Measurements from ENCODE around the gene LBH. TPM values are rescaled to one million over a fixed set of nuclear protein-coding genes. Genes with fewer than 3 reads are reported as not detected.

LBH gene
- 10 to 100 TPM in 3 of 6 experiments, 1 to 10 TPM in 3; 4.3 to 17.6 (median 9.5) TPM for total RNA-seq
- long read RNA-seq, partial matches to known transcripts = 0 of 1 reads
- long read RNA-seq, other reads (novel, unspliced or antisense) = 0 of 1 reads

GRCh38 chr2:30231212-30231995 lies at the start of gene LBH:
LBH (plus strand) TSS chr2:30231534; CDS start chr2:30231739, 205 bp downstream.
- intact Hi-C loops (cut with DNase I) = no loop called here

GRCh38 chr2:30184035-30184434 lies 47.3 kb upstream of the LBH start:
- intact Hi-C loops (cut with DNase I) = no loop called here
- no peak overlapping the region for H3K27ac ChIP-seq
- TF ChIP-seq POLR2A (IDR thresholded peaks at IDR 0.05) (no peak), CTCF (IDR thresholded peaks at IDR 0.05) (no peak)
- H3K4me1 ChIP-seq = no peaks in the 10 kb centered on the region
- no peaks in the 10 kb centered on the region for H3K27me3 ChIP-seq
- H3K9me3 ChIP-seq = no peaks in the 10 kb centered on the region
- no peak overlapping the region for H3K4me3 ChIP-seq
- WGBS (ENCODE audit: insufficient coverage, low coverage, low lambda C conversion rate, missing lambda C conversion rate) = 87% methylated on average over 3 of the region's 5 CpGs
- DNase-seq (no peak), ATAC-seq (no peak)
- no peaks in the 10 kb centered on the region for H3K36me3 ChIP-seq

More at GRCh38 chr2:30231212-30231995, at the start of gene LBH:
- no peak for TF ChIP-seq CTCF (IDR thresholded peaks at IDR 0.05)
- TF ChIP-seq POLR2A (IDR thresholded peaks at IDR 0.05) = peak; percentile 94
- peak; percentile 76 to 81 (median 78) for DNase-seq
- Histone ChIP-seq H3K27me3 (no peaks in the 10 kb centered on the region), H3K4me3 (peak within 1 kb of the TSS; percentile 45 to 63 (median 53)), H3K4me1 (peaks cover 0 to 5% (median 0%) of the 10 kb centered on the region in 4 donors), H3K36me3 (no peaks in the 10 kb centered on the region), H3K27ac (peak within 1 kb of the TSS; percentile 67 to 75 (median 74)), H3K9me3 (no peaks in the 10 kb centered on the region)
- 0% methylated on average over 3 of the region's 92 CpGs for WGBS (ENCODE audit: insufficient coverage, low coverage, low lambda C conversion rate, missing lambda C conversion rate)
- peak; percentile 75 to 80 (median 80) for ATAC-seq

GRCh38 chr2:30185178-30185577 lies 46.2 kb upstream of the LBH start:
- H3K9me3 ChIP-seq = no peaks in the 10 kb centered on the region
- H3K27ac ChIP-seq = no peak overlapping the region
- no peaks in the 10 kb centered on the region for H3K36me3 ChIP-seq
- H3K4me1 ChIP-seq = no peaks in the 10 kb centered on the region
- no peak for ATAC-seq
- no peaks in the 10 kb centered on the region for H3K27me3 ChIP-seq
- intact Hi-C loops (cut with DNase I) = no loop called here
- no peak for TF ChIP-seq CTCF (IDR thresholded peaks at IDR 0.05)
- TF ChIP-seq POLR2A (IDR thresholded peaks at IDR 0.05) = no peak
- WGBS (ENCODE audit: insufficient coverage, low coverage, low lambda C conversion rate, missing lambda C conversion rate) = 35% methylated on average over 4 of the region's 4 CpGs
- no peak overlapping the region for H3K4me3 ChIP-seq
- no peak for DNase-seq

- intact Hi-C loops (cut with DNase I) = no loop called here
- no peak overlapping the region for H3K27ac ChIP-seq
- TF ChIP-seq CTCF (IDR thresholded peaks at IDR 0.05) (no peak), POLR2A (IDR thresholded peaks at IDR 0.05) (no peak)
- no peak overlapping the region for H3K4me3 ChIP-seq
- no peaks in the 10 kb centered on the region for H3K27me3 ChIP-seq
- no peaks in the 10 kb centered on the region for H3K4me1 ChIP-seq
- DNase-seq = no peak
- no peaks in the 10 kb centered on the region for H3K9me3 ChIP-seq
- no peak for ATAC-seq
- no peaks in the 10 kb centered on the region for H3K36me3 ChIP-seq
- WGBS (ENCODE audit: insufficient coverage, low coverage, low lambda C conversion rate, missing lambda C conversion rate) = 75% methylated on average over 2 of the region's 2 CpGs
Observed at GRCh38 chr2:30188292-30188691, 43.0 kb upstream of the LBH start.

Measured in right lobe of liver (tissue), 6 donors.